OCI-LY7 (cell line): Measurements from ENCODE around the gene CAPS. TPM values are rescaled to one million over a fixed set of nuclear protein-coding genes. Genes with fewer than 3 reads are reported as not detected.

Source experiments
- BruUV-seq: library from RNA; stranded (reverse); fragments of 400-500 nt; replicated peaks from 2 replicates; lab custom pipeline; 2021; lab: Mats Ljungman, UMichigan
- CTCF ChIA-PET: fragments of 300-600 bp; sonication (Branson Sonifier 250); formaldehyde crosslinking; loops from one replicate; lab custom pipeline; 2022; ENCODE audit warnings: antibody characterized with exemption; ENCODE audit not compliant: unreplicated experiment; lab: Charles Lee
- POLR2A ChIA-PET: fragments of 300-600 bp; sonication (Branson Sonifier 250); formaldehyde crosslinking; loops from one replicate; lab custom pipeline; 2022; ENCODE audit warnings: antibody characterized with exemption; lab: Charles Lee
- DNase-seq: peaks from one replicate; pipeline ENCODE4 v3.0.0-alpha.2; 2015; ENCODE audit warnings: low spot score
- H2AFZ ChIP-seq: fragments of 200-600 bp; sonication (generic), shearing (Covaris generic); 2 replicates; pipeline ENCODE4 v1.6.1; 2014; ENCODE audit warnings: mild to moderate bottlenecking, antibody characterized with exemption, low read length, moderate library complexity
- H3K27ac ChIP-seq: fragments of 200-600 bp; sonication (generic); 2 replicates; pipeline ENCODE4 v1.5.1; 2014; ENCODE audit warnings: mixed run types, low read depth, mild to moderate bottlenecking, moderate library complexity, low read length, inconsistent platforms; ENCODE audit not compliant: poor library complexity, severe bottlenecking
- H3K36me3 ChIP-seq: fragments of 200-600 bp; sonication (generic); 2 replicates; pipeline ENCODE4 v1.6.1; 2014; ENCODE audit warnings: mild to moderate bottlenecking, antibody characterized with exemption, low read length, moderate library complexity, mixed read lengths; ENCODE audit not compliant: insufficient read depth
- H3K4me1 ChIP-seq: fragments of 200-600 bp; sonication (generic); 2 replicates; pipeline ENCODE4 v1.5.1; 2014; ENCODE audit warnings: mild to moderate bottlenecking, low read length; ENCODE audit not compliant: insufficient read depth, poor library complexity, severe bottlenecking
- H3K4me2 ChIP-seq: fragments of 200-600 bp; sonication (generic); 2 replicates; pipeline ENCODE4 v1.6.1; 2014; ENCODE audit warnings: mild to moderate bottlenecking, low read length
- H3K4me3 ChIP-seq: fragments of 200-600 bp; sonication (generic); 2 replicates; pipeline ENCODE4 v1.5.1; 2014; ENCODE audit warnings: mild to moderate bottlenecking, low read depth, low read length; ENCODE audit not compliant: poor library complexity, severe bottlenecking
- H3K79me2 ChIP-seq: fragments of 200-600 bp; sonication (generic); 2 replicates; pipeline ENCODE4 v1.6.1; 2016; ENCODE audit warnings: low read depth, mild to moderate bottlenecking, low read length, moderate library complexity, mixed read lengths; ENCODE audit not compliant: insufficient read depth
- H3K9me2 ChIP-seq: fragments of 200-600 bp; sonication (generic); 2 replicates; pipeline ENCODE4 v1.6.1; 2016; ENCODE audit warnings: mild to moderate bottlenecking, low read length, mixed read lengths; ENCODE audit not compliant: insufficient read depth
- H3K9me3 ChIP-seq: fragments of 200-600 bp; sonication (generic); 2 replicates; pipeline ENCODE4 v1.6.1; 2014; ENCODE audit warnings: mild to moderate bottlenecking, mixed run types, low read length, mixed read lengths
- H4K20me1 ChIP-seq: fragments of 200-600 bp; sonication (generic); 2 replicates; pipeline ENCODE4 v1.6.1; 2014; ENCODE audit warnings: mild to moderate bottlenecking, antibody characterized with exemption, low read length, moderate library complexity, mixed read lengths; ENCODE audit not compliant: insufficient read depth
- CTCF ChIP-seq: fragments of 200-600 bp; sonication (generic); conservative IDR thresholded peaks from 2 replicates; pipeline ENCODE4 v1.5.1; 2014; ENCODE audit warnings: mild to moderate bottlenecking, antibody characterized with exemption, low read length, moderate library complexity, mixed read lengths
- EZH2phosphoT487 ChIP-seq: fragments of 200-600 bp; sonication (generic); IDR thresholded peaks from 2 replicates; pipeline ENCODE4 v1.6.1; 2018; ENCODE audit warnings: low read depth, borderline replicate concordance, mild to moderate bottlenecking, mixed run types, antibody characterized with exemption, low read length, moderate library complexity, mixed read lengths
- intact Hi-C: fragments of 100-400 bp; cut with micrococcal nuclease; formaldehyde crosslinking; loops from one replicate; pipeline ENCODE4 v1.10.0; 2022; ENCODE audit not compliant: unreplicated experiment
- total RNA-seq, 2 experiments: library from RNA; depleted of rRNA in 1 of 2; stranded (reverse); fragments of >200 nt in 1 of 2; shearing (Covaris generic) in 1 of 2; gene quantifications; 2 replicates each; pipeline ENCODE4 v1.2.3, GENCODE V29; 2014 to 2022

CAPS gene
- total RNA-seq, 2 experiments from 2014 or later = 8.1 to 11.0 TPM

- CTCF ChIA-PET = interaction anchor here (3.4 kb wide), 1 partner anchor 100 kb away, joined by 12 read pairs; no protein-coding TSS in a partner anchor
- no TSS peak for BruUV-seq
- POLR2A ChIA-PET = interaction anchor here (0.9 to 1.3 kb wide), 6 partner anchors 8 to 76 kb away, joined by 3 to 5 read pairs (median 3); no protein-coding TSS in a partner anchor
- peak; percentile 100 for DNase-seq
- Histone ChIP-seq H3K9me3 (no peaks in the 10 kb centered on the region), H3K27ac (peak within 1 kb of the TSS; percentile 78), H3K4me3 (peak within 1 kb of the TSS; percentile 89), H3K9me2 (no peaks in the 10 kb centered on the region), H3K36me3 (peaks cover 21% of the 10 kb centered on the region), H4K20me1 (no peaks in the 10 kb centered on the region), H3K4me1 (peaks cover 15% of the 10 kb centered on the region), H2AFZ (peak within 1 kb of the TSS; percentile 57; the same call in 1 of the 2 replicates), H3K79me2 (peaks cover 37% of the 10 kb centered on the region), H3K4me2 (peak within 1 kb of the TSS; percentile 96)
- intact Hi-C loops = loop anchor here (1.0 to 10.0 kb wide), 5 partner anchors 48 to 218 kb away; partner anchors contain the start of gene RANBP3
- no peak for TF ChIP-seq CTCF
- TF ChIP-seq EZH2phosphoT487 = no peak
Measured at GRCh38 chr19:5904352-5905113, 9.5 kb upstream of the CAPS start, which contains the start of gene VMAC. Gene VMAC (plus strand): TSS chr19:5904872. CDS start chr19:5904891, 19 bp downstream.

- no TSS peak for BruUV-seq
- POLR2A ChIA-PET = interaction anchor here (0.7 to 1.3 kb wide), 2 partner anchors 76 to 458 kb away, joined by 3 to 4 read pairs; no protein-coding TSS in a partner anchor
- Histone ChIP-seq H3K4me1 (peaks cover 15% of the 10 kb centered on the region), H4K20me1 (no peaks in the 10 kb centered on the region), H3K36me3 (peaks cover 21% of the 10 kb centered on the region), H3K79me2 (peaks cover 30% of the 10 kb centered on the region), H3K27ac (peak overlapping the region; percentile 27), H3K4me2 (peak overlapping the region; percentile 96), H3K9me3 (no peaks in the 10 kb centered on the region), H3K4me3 (peak overlapping the region; percentile 83), H3K9me2 (no peaks in the 10 kb centered on the region), H2AFZ (no peak overlapping the region)
- intact Hi-C loops = loop anchor here (2.0 to 10.0 kb wide), 3 partner anchors 74 to 218 kb away; partner anchors contain the start of gene RANBP3
- TF ChIP-seq CTCF = no peak
- TF ChIP-seq EZH2phosphoT487 = no peak
- no peak for DNase-seq
- CTCF ChIA-PET = interaction anchor here (3.4 kb wide), 1 partner anchor 101 kb away, joined by 12 read pairs; no protein-coding TSS in a partner anchor
Measured at GRCh38 chr19:5905114-5905778, 8.8 kb upstream of the CAPS start.
